Measurements from ENCODE around the gene FGF18.

The FGF18 gene

GRCh38 chr5:171506951-171507350 is 87.5 kb downstream of the FGF18 start:
- TF ChIP-seq EZH2 (IDR thresholded peaks at IDR 0.05; ENCODE audit: borderline replicate concordance, low read length) (no peak), CTCF (IDR thresholded peaks at IDR 0.05; ENCODE audit: low read length) (no peak)

More at GRCh38 chr5:171506951-171507350, 87.5 kb downstream of the FGF18 start:
- Histone ChIP-seq H3K4me3 (ENCODE audit: low read depth, low read length, poor library complexity, severe bottlenecking) (no peak overlapping the region), H3K4me2 (ENCODE audit: low read length) (no peak overlapping the region), H4K20me1 (ENCODE audit: insufficient read depth, low read length) (no peaks in the 10 kb centered on the region), H3K9me3 (ENCODE audit: low read length) (no peaks in the 10 kb centered on the region), H3K36me3 (ENCODE audit: insufficient read depth, low read length) (no peaks in the 10 kb centered on the region), H2AFZ (ENCODE audit: low read length) (no peak overlapping the region), H3K9ac (ENCODE audit: low read length) (no peak overlapping the region), H3K4me1 (ENCODE audit: insufficient read depth, low read length, severe bottlenecking) (no peaks in the 10 kb centered on the region), H3K27ac (ENCODE audit: low read depth, low read length, poor library complexity, severe bottlenecking) (no peak overlapping the region), H3K9me2 (ENCODE audit: low read depth, low read length) (no peaks in the 10 kb centered on the region), H3K27me3 (ENCODE audit: insufficient read depth, low read length) (peaks cover 3% of the 10 kb centered on the region; the same call in 1 of the 2 replicates), H3K79me2 (ENCODE audit: insufficient read depth, low read length) (no peaks in the 10 kb centered on the region), H3F3A (ENCODE audit: insufficient read depth, low read length) (no peaks in the 10 kb centered on the region)

Measured in OCI-LY1 (cell line).